GM12878 (cell line): ENCODE data around the gene CACNA2D3. TPM values are rescaled to one million over a fixed set of nuclear protein-coding genes. Genes with fewer than 3 reads are reported as not detected.
"Not testable (repeated sequence)": the region's sequence is repeated elsewhere in the genome, so short reads cannot be mapped to it uniquely, and the experiment has no call there.

ENCODE experiments used
- ATAC-seq: fragments of 200-7000 bp; cut with Tn5 transposase; 3 replicates; pipeline ENCODE4 v1.9.1; 2020; ENCODE audit warnings: mild to moderate bottlenecking, moderate library complexity
- BruUV-seq: library from RNA; stranded (reverse); fragments of 400-500 nt; replicated peaks from 2 replicates; lab custom pipeline; 2021; lab: Mats Ljungman, UMichigan
- CTCF ChIA-PET: fragments of 300-600 bp; sonication (Branson Sonifier 250); formaldehyde crosslinking; extraction: SDS; loops from one replicate; lab custom pipeline; 2021; ENCODE audit warnings: inconsistent platforms; lab: Yijun Ruan, JAX
- POLR2A ChIA-PET: fragments of 350-600 bp; formaldehyde crosslinking; extraction: SDS; loops from one replicate; lab custom pipeline; 2021; ENCODE audit warnings: inconsistent platforms; lab: Charles Lee
- RAD21 ChIA-PET: fragments of 300-600 bp; sonication (Branson Sonifier 250); formaldehyde crosslinking; loops from one replicate; lab custom pipeline; 2023; ENCODE audit warnings: antibody characterized with exemption; ENCODE audit not compliant: unreplicated experiment; lab: Charles Lee
- SMC1A ChIA-PET: fragments of 300-600 bp; sonication (Branson Sonifier 250); formaldehyde crosslinking; loops from one replicate; lab custom pipeline; 2023; ENCODE audit not compliant: unreplicated experiment, uncharacterized antibody; lab: Charles Lee
- DNase-seq: peaks from one replicate; pipeline ENCODE4 v3.0.0-alpha.2; 2011; ENCODE audit warnings: low read depth, low spot score
- FAIRE-seq: peaks from 3 replicates; lab custom pipeline; 2011; peaks lifted over from hg19 to GRCh38; lab: Jason Lieb, UNC
- H2AFZ ChIP-seq: 2 replicates; pipeline ENCODE4 v1.6.0; 2011; ENCODE audit warnings: low read depth, low read length, control low read depth; ENCODE audit not compliant: control insufficient read depth
- H3K27ac ChIP-seq: 2 replicates; pipeline ENCODE4 v1.5.1; 2011; ENCODE audit warnings: control low read depth; ENCODE audit not compliant: control insufficient read depth, insufficient read depth
- H3K27me3 ChIP-seq, 2 experiments: replicated peaks in 1 of 2; 2 replicates each; pipeline versions ENCODE4 v1.6.0 to v1.6.1; 2011; ENCODE audit warnings: low read length in 1 of 2; ENCODE audit not compliant: control insufficient read depth in 2 of 2, insufficient read depth in 2 of 2
- H3K36me3 ChIP-seq, 2 experiments: 2 replicates each; pipeline ENCODE4 v1.5.1; 2011; ENCODE audit warnings: low read length in 1 of 2; ENCODE audit not compliant: control insufficient read depth in 2 of 2, insufficient read depth in 2 of 2
- H3K4me1 ChIP-seq: 2 replicates; pipeline ENCODE4 v1.6.1; 2011; ENCODE audit warnings: mild to moderate bottlenecking, low read length, moderate library complexity, mixed read lengths; ENCODE audit not compliant: control insufficient read depth, insufficient read depth
- H3K4me2 ChIP-seq: 2 replicates; pipeline ENCODE4 v1.6.0; 2011; ENCODE audit warnings: control low read depth; ENCODE audit not compliant: control insufficient read depth, insufficient read depth
- H3K4me3 ChIP-seq: fragments of 200-600 bp; sonication (generic); 2 replicates; pipeline ENCODE4 v1.5.1; 2016
- H3K79me2 ChIP-seq: 2 replicates; pipeline ENCODE4 v1.6.0; 2011; ENCODE audit warnings: low read length; ENCODE audit not compliant: control insufficient read depth, insufficient read depth
- H3K9ac ChIP-seq: 2 replicates; pipeline ENCODE4 v1.8.0; 2011; ENCODE audit warnings: low read length, control low read depth, mixed read lengths; ENCODE audit not compliant: control insufficient read depth, insufficient read depth
- H3K9me3 ChIP-seq: replicated peaks from 3 replicates; pipeline ENCODE4 v1.5.1; 2011; ENCODE audit warnings: mild to moderate bottlenecking, low read length; ENCODE audit not compliant: control insufficient read depth, insufficient read depth
- H4K20me1 ChIP-seq: 2 replicates; pipeline ENCODE4 v1.6.0; 2011; ENCODE audit not compliant: control insufficient read depth, insufficient read depth
- BRCA1 ChIP-seq: IDR thresholded peaks from 2 replicates; pipeline ENCODE4 v1.6.1; 2011; ENCODE audit warnings: low read depth, low read length, improper control_type of control experiment
- CHD4 ChIP-seq: fragments of 200-600 bp; sonication (generic); IDR thresholded peaks from 2 replicates; pipeline ENCODE4 v1.6.1; 2016; ENCODE audit warnings: mild to moderate bottlenecking
- PAX5 ChIP-seq: IDR thresholded peaks from 2 replicates; pipeline ENCODE4 v1.6.1; 2011; ENCODE audit warnings: low read depth, low read length, borderline replicate concordance
- SUPT20H ChIP-seq: IDR thresholded peaks from 2 replicates; pipeline ENCODE4 v1.6.1; 2011; ENCODE audit warnings: low read depth, mild to moderate bottlenecking, low read length, moderate library complexity, borderline replicate concordance; ENCODE audit not compliant: control insufficient read depth
- TARDBP ChIP-seq: IDR thresholded peaks from 2 replicates; pipeline ENCODE4 v1.6.1; 2016; ENCODE audit warnings: borderline replicate concordance
- TCF3 ChIP-seq: IDR thresholded peaks from 2 replicates; pipeline ENCODE4 v1.6.1; 2012; ENCODE audit warnings: low read depth, mild to moderate bottlenecking, low read length, borderline replicate concordance; ENCODE audit not compliant: insufficient read depth
- TCF7 ChIP-seq: IDR thresholded peaks from 2 replicates; pipeline ENCODE4 v1.6.1; 2014; ENCODE audit warnings: antibody characterized with exemption, borderline replicate concordance
- USF2 ChIP-seq: IDR thresholded peaks from 2 replicates; pipeline ENCODE4 v1.6.1; 2011; ENCODE audit warnings: low read depth, low read length, improper control_type of control experiment, borderline replicate concordance
- WRNIP1 ChIP-seq: IDR thresholded peaks from 2 replicates; pipeline ENCODE4 v1.6.1; 2011; ENCODE audit warnings: low read depth, low read length, improper control_type of control experiment, borderline replicate concordance
- WGBS: methylation state at CpG from one replicate; pipeline ENCODE4 v1.1.6; 2016; ENCODE audit warnings: low lambda C conversion rate; ENCODE audit not compliant: insufficient replicate concordance, insufficient coverage; ENCODE audit errors: missing lambda C conversion rate; 5-methylcytosine and 5-hydroxymethylcytosine counted together
- in situ Hi-C: fragments of 300-500 bp; cut with MboI; formaldehyde crosslinking; loops from 9 replicates; pipeline ENCODE4 v1.14.3; 2018; ENCODE audit warnings: mixed read lengths
- intact Hi-C: fragments of 100-400 bp; cut with micrococcal nuclease; formaldehyde crosslinking; loops from one replicate; pipeline ENCODE4 v1.14.2; 2022; ENCODE audit not compliant: unreplicated experiment
- polyA plus RNA-seq, 11 experiments: library from polyadenylated mRNA; depleted of rRNA in 4 of 11; unstranded in 6 of 11; stranded (reverse) in 5 of 11; fragments of >200 nt; fragmentation: Nextera tagmentation in 4 of 11; fragmentation: Illumina TruSeq in 1 of 11; extraction: Ambion mirVana in 4 of 11; extraction: Trizol in 1 of 11; gene quantifications; 1 replicate in 1 of 11; 2 replicates in 10 of 11; pipeline versions ENCODE4 v1.2.1 to v1.2.3, GENCODE V29; 2011 to 2016; ENCODE audit warnings: inconsistent platforms in 2 of 11, missing spikeins in 2 of 11, low read depth in 1 of 11
- total RNA-seq, 4 experiments: library from RNA; depleted of rRNA in 3 of 4; stranded (reverse); fragments of >200 nt in 3 of 4; fragmentation: Illumina TruSeq in 1 of 4; extraction: Trizol in 1 of 4; gene quantifications; 2 replicates each; pipeline versions ENCODE4 v1.2.1 to v1.2.3, GENCODE V29; 2013 to 2021
- TF ChIP-seq, protein P1 (sequence below): fragments of 450-650 bp; IDR thresholded peaks from 2 replicates; pipeline ENCODE4 v1.6.1; 2017; ENCODE audit warnings: mild to moderate bottlenecking, moderate library complexity

The CACNA2D3 gene
- total and polyA plus RNA-seq, 10 of the 15 experiments (the other 5 are each of a cell fraction or from before 2014, with no cell fraction given), result not detected

DNA sequence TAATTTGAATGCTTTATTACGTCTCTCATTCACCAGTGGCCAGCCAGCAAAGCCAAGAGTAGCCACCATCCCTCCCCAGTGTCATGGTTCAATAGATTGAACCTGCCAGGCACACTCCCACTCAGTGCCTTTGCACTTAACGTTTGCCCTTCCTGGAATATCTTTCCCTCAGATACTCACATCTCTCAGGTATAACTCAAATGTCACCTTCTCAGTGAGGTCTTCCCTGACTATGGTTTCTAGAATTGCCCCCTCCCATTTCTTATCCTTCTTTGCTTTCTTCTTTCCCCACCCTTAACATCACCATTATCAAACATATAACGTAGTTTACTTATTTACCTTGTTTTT, 511.7 kb downstream of the CACNA2D3 start:
- Histone ChIP-seq H3K27ac (no peak overlapping the region), H3K27me3 (no peaks in the 10 kb centered on the region; a peak in 1 of 4 replicates), H3K4me1 (no peaks in the 10 kb centered on the region), H3K36me3 (no peaks in the 10 kb centered on the region)
- ChIA-PET RAD21 (no interaction called here), CTCF (no interaction called here)
- 8% methylated on average over 3 of the region's 3 CpGs for WGBS
- FAIRE-seq (no peak), ATAC-seq (no peak)
- BruUV-seq, result no TSS peak
- in situ Hi-C loops, result no loop called here
- TF ChIP-seq, protein P1, sequence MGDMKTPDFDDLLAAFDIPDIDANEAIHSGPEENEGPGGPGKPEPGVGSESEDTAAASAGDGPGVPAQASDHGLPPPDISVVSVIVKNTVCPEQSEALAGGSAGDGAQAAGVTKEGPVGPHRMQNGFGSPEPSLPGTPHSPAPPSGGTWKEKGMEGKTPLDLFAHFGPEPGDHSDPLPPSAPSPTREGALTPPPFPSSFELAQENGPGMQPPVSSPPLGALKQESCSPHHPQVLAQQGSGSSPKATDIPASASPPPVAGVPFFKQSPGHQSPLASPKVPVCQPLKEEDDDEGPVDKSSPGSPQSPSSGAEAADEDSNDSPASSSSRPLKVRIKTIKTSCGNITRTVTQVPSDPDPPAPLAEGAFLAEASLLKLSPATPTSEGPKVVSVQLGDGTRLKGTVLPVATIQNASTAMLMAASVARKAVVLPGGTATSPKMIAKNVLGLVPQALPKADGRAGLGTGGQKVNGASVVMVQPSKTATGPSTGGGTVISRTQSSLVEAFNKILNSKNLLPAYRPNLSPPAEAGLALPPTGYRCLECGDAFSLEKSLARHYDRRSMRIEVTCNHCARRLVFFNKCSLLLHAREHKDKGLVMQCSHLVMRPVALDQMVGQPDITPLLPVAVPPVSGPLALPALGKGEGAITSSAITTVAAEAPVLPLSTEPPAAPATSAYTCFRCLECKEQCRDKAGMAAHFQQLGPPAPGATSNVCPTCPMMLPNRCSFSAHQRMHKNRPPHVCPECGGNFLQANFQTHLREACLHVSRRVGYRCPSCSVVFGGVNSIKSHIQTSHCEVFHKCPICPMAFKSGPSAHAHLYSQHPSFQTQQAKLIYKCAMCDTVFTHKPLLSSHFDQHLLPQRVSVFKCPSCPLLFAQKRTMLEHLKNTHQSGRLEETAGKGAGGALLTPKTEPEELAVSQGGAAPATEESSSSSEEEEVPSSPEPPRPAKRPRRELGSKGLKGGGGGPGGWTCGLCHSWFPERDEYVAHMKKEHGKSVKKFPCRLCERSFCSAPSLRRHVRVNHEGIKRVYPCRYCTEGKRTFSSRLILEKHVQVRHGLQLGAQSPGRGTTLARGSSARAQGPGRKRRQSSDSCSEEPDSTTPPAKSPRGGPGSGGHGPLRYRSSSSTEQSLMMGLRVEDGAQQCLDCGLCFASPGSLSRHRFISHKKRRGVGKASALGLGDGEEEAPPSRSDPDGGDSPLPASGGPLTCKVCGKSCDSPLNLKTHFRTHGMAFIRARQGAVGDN, result no peak
- TF ChIP-seq SUPT20H (no peak), PAX5 (no peak), CHD4 (no peak), USF2 (no peak), BRCA1 (no peak), TARDBP (no peak), TCF7 (no peak), WRNIP1 (no peak), TCF3 (no peak)
- TF ChIP-seq, all 136 proteins: peak for 0
- SMC1A ChIA-PET, result no interaction called here
- H3K9me3 ChIP-seq, result no peaks in the 10 kb centered on the region
- H4K20me1 ChIP-seq, result no peaks in the 10 kb centered on the region
- no peaks in the 10 kb centered on the region for H3K79me2 ChIP-seq
- no peak for DNase-seq
- intact Hi-C loops, result no loop called here
- H2AFZ ChIP-seq, result no peak overlapping the region
- H3K4me2 ChIP-seq, result no peak overlapping the region
- H3K4me3 ChIP-seq, result no peak overlapping the region
- POLR2A ChIA-PET, result interaction anchor here (0.5 kb wide), 1 partner anchor 1077 kb away, joined by 4 read pairs; no protein-coding TSS in a partner anchor
- H3K9ac ChIP-seq, result no peak overlapping the region

DNA sequence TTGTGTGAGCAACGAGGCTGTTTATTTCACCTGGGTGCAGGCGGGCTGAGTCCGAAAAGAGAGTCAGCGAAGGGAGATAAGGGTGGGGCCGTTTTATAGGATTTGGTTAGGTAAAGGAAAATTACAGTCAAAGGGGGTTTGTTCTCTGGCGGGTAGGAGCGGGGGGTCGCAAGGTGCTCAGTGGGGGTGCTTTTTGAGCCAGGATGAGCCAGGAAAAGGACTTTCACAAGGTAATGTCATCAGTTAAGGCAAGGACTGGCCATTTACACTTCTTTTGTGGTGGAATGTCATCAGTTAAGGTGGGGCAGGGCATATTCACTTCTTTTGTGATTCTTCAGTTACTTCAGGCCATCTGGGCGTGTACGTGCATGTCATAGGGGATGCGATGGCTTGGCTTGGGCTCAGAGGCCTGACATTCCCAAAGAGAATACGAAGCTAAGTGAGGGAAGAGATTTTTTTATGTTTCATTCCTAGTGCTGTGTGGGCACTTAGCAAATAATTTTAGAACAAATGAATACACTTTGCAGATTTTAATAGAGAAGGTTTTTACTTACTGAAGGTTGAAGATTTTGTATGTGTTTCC, 517.5 kb downstream of the CACNA2D3 start:
- in situ Hi-C loops, FAIRE-seq, DNase-seq: not testable (repeated sequence)

More for the DNA sequence above, 517.5 kb downstream of the CACNA2D3 start:
- BruUV-seq, H4K20me1 ChIP-seq, H3K4me2 ChIP-seq, POLR2A ChIA-PET, RAD21 ChIA-PET, H3K4me1 ChIP-seq, SMC1A ChIA-PET, H2AFZ ChIP-seq, H3K9me3 ChIP-seq, ATAC-seq, H3K36me3 ChIP-seq, intact Hi-C loops, CTCF ChIA-PET, H3K27me3 ChIP-seq, H3K79me2 ChIP-seq, H3K9ac ChIP-seq, H3K27ac ChIP-seq, H3K4me3 ChIP-seq: not testable (repeated sequence)
- 48% methylated on average over 12 of the region's 12 CpGs for WGBS
